HCT116 (cell line): Measurements from ENCODE around the gene PCCA. TPM values are rescaled to one million over a fixed set of nuclear protein-coding genes. Genes with fewer than 3 reads are reported as not detected.

Source experiments
- ATAC-seq: fragments of 200-7000 bp; cut with Tn5 transposase; 2 replicates; pipeline ENCODE4 v1.9.1; 2020; ENCODE audit warnings: mild to moderate bottlenecking, moderate library complexity
- BruUV-seq: library from RNA; stranded (reverse); fragments of 400-500 nt; replicated peaks from 2 replicates; lab custom pipeline; 2021; lab: Mats Ljungman, UMichigan
- CTCF ChIA-PET: fragments of 300-600 bp; sonication (Branson Sonifier 250); formaldehyde crosslinking; loops from one replicate; lab custom pipeline; 2021; ENCODE audit warnings: antibody characterized with exemption; lab: Charles Lee
- POLR2A ChIA-PET: fragments of 300-600, 350-600 bp; sonication (Branson Sonifier 250); formaldehyde crosslinking; loops from one replicate; lab custom pipeline; 2021; ENCODE audit warnings: antibody characterized with exemption; lab: Charles Lee
- RAD21 ChIA-PET, 2 experiments: fragments of 300-600 bp; sonication (Branson Sonifier 250); formaldehyde crosslinking; loops; one replicate each; lab custom pipeline; 2023; ENCODE audit warnings: low total read pairs in 2 of 2; ENCODE audit not compliant: uncharacterized antibody in 2 of 2, unreplicated experiment in 2 of 2, low non-redundant PET in 1 of 2; lab: Charles Lee
- DNase-seq: peaks from one replicate; pipeline ENCODE4 v3.0.0-alpha.2; 2010; ENCODE audit warnings: low read depth, low spot score
- H2AFZ ChIP-seq: fragments of 200-600 bp; shearing (Covaris generic), sonication (generic); 2 replicates; pipeline ENCODE4 v1.6.1; 2017; ENCODE audit warnings: low read depth, mixed run types, mixed read lengths, antibody characterized with exemption, low read length; ENCODE audit not compliant: poor library complexity, severe bottlenecking
- H3K27ac ChIP-seq: 2 replicates; pipeline ENCODE4 v1.5.1; 2012; ENCODE audit warnings: low read depth, low read length
- H3K27me3 ChIP-seq: fragments of 200-600 bp; sonication (generic); 2 replicates; pipeline ENCODE4 v1.6.1; 2016; ENCODE audit warnings: mixed run types, low read length, mixed read lengths; ENCODE audit not compliant: insufficient read depth
- H3K36me3 ChIP-seq, 2 experiments: fragments of 200-500 bp in 1 of 2; fragments of 200-600 bp in 1 of 2; sonication (Bioruptor generic) in 1 of 2; sonication (generic) in 1 of 2; 2 replicates each; pipeline versions ENCODE4 v1.5.1 to v1.6.1; 2014 to 2016; ENCODE audit warnings: low read length in 2 of 2, inconsistent platforms in 1 of 2, mixed read lengths in 1 of 2, mixed run types in 1 of 2; ENCODE audit not compliant: insufficient read depth in 2 of 2, control insufficient read depth in 1 of 2
- H3K4me1 ChIP-seq, 2 experiments: fragments of 200-600 bp in 1 of 2; sonication (generic) in 1 of 2; 2 replicates each; pipeline versions ENCODE4 v1.5.1 to v1.6.1; 2012 to 2017; ENCODE audit warnings: low read length in 2 of 2, inconsistent platforms in 1 of 2, mild to moderate bottlenecking in 1 of 2, mixed read lengths in 1 of 2, mixed run types in 1 of 2, moderate library complexity in 1 of 2; ENCODE audit not compliant: insufficient read depth in 2 of 2, control insufficient read depth in 1 of 2
- H3K4me2 ChIP-seq: fragments of 200-600 bp; sonication (generic); 2 replicates; pipeline ENCODE4 v1.6.1; 2017; ENCODE audit warnings: mixed run types, low read length, mixed read lengths
- H3K4me3 ChIP-seq, 2 experiments: fragments of 200-600 bp in 1 of 2; sonication (generic) in 1 of 2; replicated peaks in 1 of 2; 2 replicates each; pipeline ENCODE4 v1.5.1; 2011 to 2016; ENCODE audit warnings: low read length in 2 of 2, control low read depth in 1 of 2, low read depth in 1 of 2, mild to moderate bottlenecking in 1 of 2, mixed read lengths in 1 of 2, mixed run types in 1 of 2
- H3K79me2 ChIP-seq: fragments of 200-600 bp; sonication (generic); 2 replicates; pipeline ENCODE4 v1.6.1; 2017; ENCODE audit warnings: mild to moderate bottlenecking, mixed run types, low read length, moderate library complexity, mixed read lengths; ENCODE audit not compliant: insufficient read depth
- H3K9ac ChIP-seq: fragments of 200-600 bp; sonication (generic); 2 replicates; pipeline ENCODE4 v1.6.1; 2016; ENCODE audit warnings: low read length, mixed read lengths
- H3K9me2 ChIP-seq: fragments of 200-600 bp; sonication (generic), shearing (Covaris generic); 2 replicates; pipeline ENCODE4 v1.6.1; 2017; ENCODE audit warnings: mixed run types, mild to moderate bottlenecking, moderate library complexity; ENCODE audit not compliant: insufficient read depth
- H3K9me3 ChIP-seq, 2 experiments: fragments of 200-500 bp in 1 of 2; fragments of 200-600 bp in 1 of 2; sonication (Bioruptor generic) in 1 of 2; sonication (generic) in 1 of 2; 2 replicates each; pipeline ENCODE4 v1.6.1; 2014 to 2017; ENCODE audit warnings: low read length in 2 of 2, mixed read lengths in 2 of 2, inconsistent platforms in 1 of 2, low read depth in 1 of 2, mild to moderate bottlenecking in 1 of 2, mixed run types in 1 of 2, moderate library complexity in 1 of 2; ENCODE audit not compliant: control insufficient read depth in 1 of 2, insufficient read depth in 1 of 2
- H4K20me1 ChIP-seq: fragments of 200-600 bp; sonication (generic), shearing (Covaris generic); 2 replicates; pipeline ENCODE4 v1.6.1; 2017; ENCODE audit warnings: mixed run types, mild to moderate bottlenecking, moderate library complexity; ENCODE audit not compliant: insufficient read depth
- CTCF ChIP-seq, 3 experiments: fragments of 200-600 bp in 1 of 3; sonication (generic) in 1 of 3; IDR thresholded peaks in 2 of 3; conservative IDR thresholded peaks in 1 of 3; 2 replicates each; pipeline ENCODE4 v1.5.1; 2012 to 2017; ENCODE audit warnings: low read depth in 2 of 3, low read length in 2 of 3, antibody characterized with exemption in 1 of 3, borderline replicate concordance in 1 of 3, control low read depth in 1 of 3, mild to moderate bottlenecking in 1 of 3, mixed read lengths in 1 of 3, mixed run types in 1 of 3, moderate library complexity in 1 of 3; ENCODE audit not compliant: insufficient read depth in 1 of 3
- EGR1 ChIP-seq: IDR thresholded peaks from 2 replicates; pipeline ENCODE4 v1.6.1; 2012; ENCODE audit warnings: low read depth
- ELF1 ChIP-seq: IDR thresholded peaks from 2 replicates; pipeline ENCODE4 v1.6.1; 2012; ENCODE audit warnings: low read depth, borderline replicate concordance
- EZH2 ChIP-seq: fragments of 200-600 bp; sonication (generic); IDR thresholded peaks from 2 replicates; pipeline ENCODE4 v1.6.1; 2017; ENCODE audit warnings: antibody characterized with exemption, mixed run types
- POLR2AphosphoS5 ChIP-seq: IDR thresholded peaks from 2 replicates; pipeline ENCODE4 v1.6.1; 2011; ENCODE audit warnings: mild to moderate bottlenecking, low read depth, low read length, moderate library complexity
- RAD21 ChIP-seq: IDR thresholded peaks from 2 replicates; pipeline ENCODE4 v1.6.1; 2012; ENCODE audit warnings: low read depth, mild to moderate bottlenecking
- YY1 ChIP-seq: IDR thresholded peaks from 2 replicates; pipeline ENCODE4 v1.6.1; 2011; ENCODE audit warnings: low read length, low read depth, moderate library complexity, mild to moderate bottlenecking; ENCODE audit not compliant: insufficient replicate concordance; ENCODE audit errors: extremely low read depth
- intact Hi-C: fragments of 100-400 bp; cut with micrococcal nuclease; formaldehyde crosslinking; loops from 2 replicates; pipeline ENCODE4 v1.10.0; 2022
- total RNA-seq: library from RNA; stranded (reverse); gene quantifications from one replicate; pipeline ENCODE4 v1.2.1, GENCODE V29; 2021; ENCODE audit not compliant: unreplicated experiment
- TF ChIP-seq, protein P1 (sequence below): IDR thresholded peaks from 2 replicates; pipeline ENCODE4 v1.6.1; 2012; ENCODE audit warnings: low read depth
- TF ChIP-seq, protein P2 (sequence below): IDR thresholded peaks from 2 replicates; pipeline ENCODE4 v1.6.1; 2012

PCCA gene
- total RNA-seq, 1 experiment from 2014 or later: 23.0 TPM

DNA sequence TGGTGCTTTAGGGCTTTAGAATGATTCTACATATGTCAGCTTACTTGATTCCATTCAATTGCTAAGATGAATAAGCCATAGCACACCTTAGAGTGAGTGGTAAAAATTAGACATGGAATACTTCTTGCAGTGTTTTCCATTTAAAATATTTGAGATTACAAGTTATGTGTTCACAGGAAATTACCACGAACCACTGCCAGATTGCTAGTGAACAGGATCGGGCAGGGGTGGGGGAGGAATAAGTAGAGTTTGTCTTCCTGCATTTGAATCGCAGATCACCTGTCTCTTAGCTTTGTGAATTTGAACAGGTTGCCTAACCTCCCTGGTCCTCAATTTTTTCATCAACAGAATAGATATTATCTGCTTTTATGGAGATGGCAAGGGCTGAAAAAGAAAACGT is 375.1 kb downstream of the PCCA start:
- Histone ChIP-seq H3K79me2 (no peaks in the 10 kb centered on the region), H3K36me3 (no peaks in the 10 kb centered on the region), H3K9me2 (no peaks in the 10 kb centered on the region), H3K27ac (no peak overlapping the region), H3K27me3 (no peaks in the 10 kb centered on the region), H3K9ac (no peak overlapping the region), H3K4me2 (no peak overlapping the region), H4K20me1 (no peaks in the 10 kb centered on the region), H3K4me3 (no peak overlapping the region), H2AFZ (no peak overlapping the region), H3K9me3 (peaks cover 0 to 8% of the 10 kb centered on the region in 2 experiments; a peak in 1 of 4 replicates), H3K4me1 (no peaks in the 10 kb centered on the region)
- no TSS peak for BruUV-seq
- RAD21 ChIA-PET: no interaction called here
- intact Hi-C loops: no loop called here
- ATAC-seq: no peak
- CTCF ChIA-PET: no interaction called here
- TF ChIP-seq ELF1 (no peak), EZH2 (no peak), POLR2AphosphoS5 (no peak), YY1 (no peak), CTCF (IDR thresholded peaks at IDR 0.05 in 2 of 3, conservative IDR thresholded peaks at IDR 0.05 in 1 of 3; ENCODE audit: borderline replicate concordance in 1 of 3, insufficient read depth in 1 of 3, low read depth in 2 of 3, low read length in 2 of 3) (no peak), EGR1 (no peak), RAD21 (no peak)
- TF ChIP-seq, protein P1, sequence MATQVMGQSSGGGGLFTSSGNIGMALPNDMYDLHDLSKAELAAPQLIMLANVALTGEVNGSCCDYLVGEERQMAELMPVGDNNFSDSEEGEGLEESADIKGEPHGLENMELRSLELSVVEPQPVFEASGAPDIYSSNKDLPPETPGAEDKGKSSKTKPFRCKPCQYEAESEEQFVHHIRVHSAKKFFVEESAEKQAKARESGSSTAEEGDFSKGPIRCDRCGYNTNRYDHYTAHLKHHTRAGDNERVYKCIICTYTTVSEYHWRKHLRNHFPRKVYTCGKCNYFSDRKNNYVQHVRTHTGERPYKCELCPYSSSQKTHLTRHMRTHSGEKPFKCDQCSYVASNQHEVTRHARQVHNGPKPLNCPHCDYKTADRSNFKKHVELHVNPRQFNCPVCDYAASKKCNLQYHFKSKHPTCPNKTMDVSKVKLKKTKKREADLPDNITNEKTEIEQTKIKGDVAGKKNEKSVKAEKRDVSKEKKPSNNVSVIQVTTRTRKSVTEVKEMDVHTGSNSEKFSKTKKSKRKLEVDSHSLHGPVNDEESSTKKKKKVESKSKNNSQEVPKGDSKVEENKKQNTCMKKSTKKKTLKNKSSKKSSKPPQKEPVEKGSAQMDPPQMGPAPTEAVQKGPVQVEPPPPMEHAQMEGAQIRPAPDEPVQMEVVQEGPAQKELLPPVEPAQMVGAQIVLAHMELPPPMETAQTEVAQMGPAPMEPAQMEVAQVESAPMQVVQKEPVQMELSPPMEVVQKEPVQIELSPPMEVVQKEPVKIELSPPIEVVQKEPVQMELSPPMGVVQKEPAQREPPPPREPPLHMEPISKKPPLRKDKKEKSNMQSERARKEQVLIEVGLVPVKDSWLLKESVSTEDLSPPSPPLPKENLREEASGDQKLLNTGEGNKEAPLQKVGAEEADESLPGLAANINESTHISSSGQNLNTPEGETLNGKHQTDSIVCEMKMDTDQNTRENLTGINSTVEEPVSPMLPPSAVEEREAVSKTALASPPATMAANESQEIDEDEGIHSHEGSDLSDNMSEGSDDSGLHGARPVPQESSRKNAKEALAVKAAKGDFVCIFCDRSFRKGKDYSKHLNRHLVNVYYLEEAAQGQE: no peak
- TF ChIP-seq, protein P2, sequence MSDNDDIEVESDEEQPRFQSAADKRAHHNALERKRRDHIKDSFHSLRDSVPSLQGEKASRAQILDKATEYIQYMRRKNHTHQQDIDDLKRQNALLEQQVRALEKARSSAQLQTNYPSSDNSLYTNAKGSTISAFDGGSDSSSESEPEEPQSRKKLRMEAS: no peak
- no peak for DNase-seq
- POLR2A ChIA-PET: no interaction called here
